Measurements from ENCODE around the gene SELL.
A peak's percentile ranks its signal among the peaks of the same experiment; 100 is the strongest.

DNA sequence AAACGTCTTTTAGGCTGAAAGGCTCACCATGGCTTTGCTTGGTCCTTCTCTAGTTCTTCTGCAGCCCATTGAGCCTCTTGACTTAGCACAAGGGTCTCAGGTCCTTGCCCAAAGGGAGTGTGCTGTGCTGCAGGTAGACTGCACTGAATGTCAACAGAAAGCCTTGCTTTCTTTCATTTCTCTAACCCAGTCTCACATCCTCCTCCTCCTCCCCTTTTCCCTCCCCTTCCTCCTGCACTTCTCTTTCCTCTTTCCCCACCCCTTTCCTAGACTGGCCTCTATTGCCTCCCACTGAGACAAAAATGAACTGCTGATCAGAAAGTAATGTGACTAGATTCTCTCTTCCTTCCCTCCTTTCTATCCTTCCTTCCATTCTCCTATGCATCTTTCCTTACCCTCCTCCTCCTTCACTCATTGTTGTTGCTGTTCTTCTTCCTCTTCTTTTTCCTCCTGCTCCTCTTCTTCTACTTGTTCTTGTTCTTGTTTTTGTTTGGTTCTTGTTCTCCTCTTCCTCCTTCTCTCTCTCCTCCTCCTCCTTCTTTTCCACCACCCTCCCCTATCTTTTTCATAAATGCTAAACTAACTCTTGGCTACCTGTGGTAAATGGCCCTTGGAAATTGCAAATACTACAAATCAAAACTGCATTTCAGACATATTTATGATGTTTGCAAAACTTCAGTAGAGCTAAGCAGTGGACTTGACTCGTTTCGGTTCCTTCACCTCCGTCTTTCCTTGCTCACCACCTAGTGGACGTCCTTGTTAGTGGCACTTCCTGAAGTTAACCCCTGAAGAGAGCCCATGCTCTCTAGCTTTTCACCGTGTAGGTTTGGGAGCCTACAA lies at the start of gene SELL:
- TF ChIP-seq CTCF (IDR thresholded peaks at IDR 0.05) (peak; percentile 48 to 68 (median 61)), EP300 (IDR thresholded peaks at IDR 0.05) (no peak), POLR2AphosphoS5 (IDR thresholded peaks at IDR 0.05) (no peak), POLR2A (IDR thresholded peaks at IDR 0.05) (no peak)
